Measurements from ENCODE around the gene ZNF268.

ZNF268 gene

DNA sequence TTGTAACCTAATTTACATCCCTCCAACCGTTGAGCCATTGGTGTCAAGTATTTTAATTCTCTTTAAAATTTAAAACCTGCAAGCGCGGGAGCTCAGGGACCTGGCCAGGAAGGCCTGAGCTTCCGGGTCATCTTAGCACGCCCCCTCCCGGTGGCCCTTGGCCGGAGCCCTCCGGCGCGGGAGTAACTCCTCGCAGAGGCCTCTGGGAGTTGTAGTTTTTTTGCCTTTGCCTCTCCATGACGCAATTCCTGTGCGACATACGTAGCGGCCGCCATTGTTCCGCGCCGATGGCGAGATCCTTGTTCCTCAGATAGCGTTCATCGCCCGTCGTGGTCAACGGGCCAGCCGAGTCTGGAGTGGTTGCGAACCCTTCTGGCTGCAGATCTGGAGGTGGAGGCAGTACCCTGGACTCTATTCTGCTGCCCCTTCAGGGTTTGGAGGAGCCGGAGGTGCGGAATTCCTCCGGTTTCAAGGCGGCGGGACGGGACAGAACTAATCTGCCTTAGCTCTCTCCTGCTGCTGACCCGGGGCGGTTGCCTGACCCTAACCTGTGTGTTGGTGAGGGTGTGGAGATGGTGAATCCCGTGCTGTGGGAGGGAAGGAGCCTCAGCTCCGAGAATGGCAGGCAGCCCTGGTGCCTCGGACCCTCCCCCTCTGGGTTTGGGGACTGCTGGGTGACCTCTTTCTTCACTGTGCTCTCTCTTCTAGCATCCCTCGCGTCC lies at the start of gene ZNF268:
TSS of gene ZNF268 (plus strand) at position 258 of the 722 bp plus-strand sequence. CDS start 503 bp downstream, outside the sequence.
- peak; percentile 46 for DNase-seq

DNA sequence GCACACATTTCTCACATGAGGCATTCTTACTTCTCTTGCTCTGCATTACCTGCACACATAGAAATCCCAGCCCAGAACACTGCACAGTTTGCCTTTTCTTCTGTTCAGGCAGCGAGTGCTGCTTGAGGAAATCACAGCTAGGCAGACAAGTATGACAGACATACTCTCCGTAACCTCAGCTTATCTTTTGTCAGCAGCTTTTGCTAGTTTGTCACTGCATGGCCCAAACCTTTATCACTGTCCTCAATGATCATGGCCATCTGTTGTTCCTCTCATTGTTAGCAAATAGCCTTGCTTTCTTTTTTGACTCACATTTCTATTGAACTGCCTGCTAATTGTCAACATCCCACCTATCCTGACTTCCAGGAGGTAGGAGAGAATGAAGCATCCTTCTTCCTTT lies 45.5 kb upstream of the ZNF268 start:
- DNase-seq = no peak

DNA sequence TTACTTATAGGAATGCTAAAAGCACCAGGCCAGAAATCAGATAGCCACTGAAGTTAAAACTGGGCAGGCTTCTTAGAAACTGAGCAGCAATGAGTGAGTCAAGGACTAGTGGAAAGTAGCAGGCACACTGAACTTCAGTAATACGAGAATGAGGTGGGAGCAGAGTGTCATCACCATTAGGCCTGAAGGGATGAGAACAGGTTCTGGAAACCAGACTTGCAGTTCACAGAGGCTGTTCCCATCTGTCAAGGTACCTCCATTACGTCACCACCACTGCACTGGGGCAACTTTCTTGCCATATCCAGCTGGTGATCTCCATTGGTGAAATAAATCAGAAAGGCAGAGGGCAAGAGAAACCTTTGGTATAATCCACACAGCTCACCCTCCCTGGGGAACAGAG lies 35.3 kb upstream of the ZNF268 start:
- DNase-seq = no peak

DNA sequence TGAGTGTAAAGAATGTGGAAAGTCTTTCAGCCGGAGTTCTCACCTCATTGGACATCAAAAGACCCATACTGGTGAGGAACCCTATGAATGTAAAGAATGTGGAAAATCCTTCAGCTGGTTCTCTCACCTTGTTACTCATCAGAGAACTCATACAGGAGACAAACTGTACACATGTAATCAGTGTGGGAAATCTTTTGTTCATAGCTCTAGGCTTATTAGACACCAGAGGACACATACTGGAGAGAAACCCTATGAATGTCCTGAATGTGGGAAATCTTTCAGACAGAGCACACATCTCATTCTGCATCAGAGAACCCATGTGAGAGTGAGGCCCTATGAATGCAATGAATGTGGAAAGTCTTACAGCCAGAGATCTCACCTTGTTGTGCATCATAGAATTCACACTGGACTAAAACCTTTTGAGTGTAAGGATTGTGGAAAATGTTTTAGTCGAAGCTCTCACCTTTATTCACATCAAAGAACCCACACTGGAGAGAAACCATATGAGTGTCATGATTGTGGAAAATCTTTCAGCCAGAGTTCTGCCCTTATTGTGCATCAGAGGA lies 25.1 kb upstream of the ZNF268 start:
- DNase-seq = no peak

DNA sequence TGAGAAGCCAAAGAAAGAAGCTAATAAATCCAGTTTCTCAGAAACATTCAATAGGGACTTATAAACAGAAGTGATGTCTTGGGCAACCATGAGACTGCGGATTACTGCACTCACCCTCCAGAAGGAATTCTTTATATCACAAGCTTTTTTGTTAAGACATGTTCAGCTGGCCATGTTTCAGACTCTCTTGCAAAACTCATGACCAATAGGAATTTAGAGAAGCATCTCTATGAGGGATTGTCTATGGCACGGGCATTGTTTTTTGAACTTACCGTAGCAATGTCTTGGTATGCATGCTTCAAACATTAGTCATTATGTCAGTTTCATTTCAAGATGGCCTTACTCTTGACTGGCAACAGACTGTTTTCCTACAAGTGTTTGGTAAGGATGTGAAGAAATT lies 15.5 kb upstream of the ZNF268 start:
- DNase-seq = no peak

DNA sequence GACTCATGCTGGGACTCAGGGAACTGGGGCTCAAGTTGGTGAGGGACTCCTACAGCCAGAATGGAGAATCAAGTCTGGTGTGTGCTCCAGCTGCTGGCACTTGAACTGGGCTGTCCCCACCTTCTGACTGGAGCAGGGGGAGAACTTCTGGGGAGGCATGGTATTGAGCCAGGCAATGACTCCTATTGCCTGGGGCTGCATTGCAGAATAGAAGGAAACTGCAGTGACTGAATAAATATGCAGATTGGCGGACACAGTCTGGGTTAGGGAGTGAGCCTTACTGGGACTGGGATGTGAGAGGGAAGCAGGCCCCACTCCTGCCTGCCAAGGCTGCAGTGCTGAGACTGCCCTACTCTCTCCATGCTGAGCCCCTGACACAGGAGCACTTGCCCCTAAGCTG lies 8.8 kb upstream of the ZNF268 start:
- DNase-seq = no peak

DNA sequence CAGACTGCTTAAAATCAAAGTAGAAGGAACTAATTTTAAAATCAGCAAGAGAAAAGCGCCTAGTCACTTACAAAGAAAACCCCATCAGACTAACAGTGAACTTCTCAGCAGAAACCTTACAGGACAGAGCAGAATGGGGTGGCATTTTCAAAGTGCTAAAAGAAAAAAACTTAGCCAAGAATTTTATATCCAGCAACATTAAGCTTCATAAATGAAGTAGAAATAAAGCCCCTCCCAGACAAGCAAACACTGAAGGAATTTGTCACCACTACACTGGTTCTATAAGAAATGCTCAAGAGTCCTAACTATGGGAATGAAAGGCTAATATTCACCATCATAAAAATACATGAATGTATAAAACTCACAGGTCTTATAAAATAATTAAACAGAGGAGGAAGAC lies 6.4 kb upstream of the ZNF268 start:
- DNase-seq = no peak

DNA sequence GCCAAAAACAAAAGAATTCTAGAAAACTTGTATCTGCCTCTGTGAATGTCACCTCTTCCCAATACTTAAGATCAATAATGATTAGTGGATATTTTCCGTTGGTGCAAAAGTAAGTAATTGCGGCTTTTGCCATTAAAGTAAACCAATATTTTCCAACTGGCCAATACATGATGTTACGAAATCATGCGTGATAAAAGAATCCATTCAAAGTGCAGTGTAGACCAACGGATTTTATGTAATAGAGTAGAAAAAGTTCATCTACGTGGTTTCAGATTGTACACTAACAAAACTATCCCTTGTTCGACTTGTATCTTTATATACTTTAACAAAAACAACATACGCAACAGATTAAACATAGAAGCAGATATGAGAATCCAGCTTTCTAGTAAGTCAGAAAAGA lies 626 bp upstream of the ZNF268 start:
- no peak for DNase-seq

DNA sequence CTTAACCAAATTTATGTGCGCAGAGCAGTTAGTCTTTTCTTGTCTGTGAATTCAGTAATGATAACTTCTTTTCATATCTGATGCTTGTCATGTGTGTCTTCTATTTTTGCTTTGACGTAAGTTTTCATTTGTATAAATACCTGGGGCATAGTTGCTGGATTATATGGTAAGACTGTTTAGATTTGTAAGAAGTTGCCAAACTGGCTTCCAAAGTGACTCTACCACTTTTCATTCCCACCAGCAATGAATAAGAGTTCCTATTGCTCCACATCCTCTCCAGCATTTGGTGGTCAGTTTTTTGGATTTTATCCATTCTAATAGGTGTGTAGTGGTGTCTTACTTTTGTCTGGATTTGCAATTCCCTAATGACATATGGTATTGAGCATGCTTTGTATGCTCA lies 8.9 kb downstream of the ZNF268 start:
- no peak for DNase-seq

DNA sequence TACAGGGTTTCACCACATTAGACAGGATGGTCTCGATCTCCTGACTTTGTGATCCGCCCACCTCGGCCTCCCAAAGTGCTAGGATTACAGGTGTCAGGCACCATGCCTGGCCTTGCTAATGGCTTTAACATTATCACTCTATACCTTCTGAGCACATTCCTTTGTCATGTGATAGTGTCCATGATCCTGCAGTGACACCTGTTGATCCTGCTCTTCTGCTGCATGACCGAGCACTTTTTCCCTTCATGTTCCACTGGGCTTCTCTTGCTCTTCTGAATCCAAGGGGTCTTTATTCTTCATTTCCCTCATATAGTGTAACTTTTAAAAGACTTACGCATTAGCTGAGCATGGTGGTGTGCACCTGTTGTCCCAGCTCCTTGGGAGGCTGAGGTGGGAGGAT lies 11.6 kb downstream of the ZNF268 start:
- no peak for DNase-seq

DNA sequence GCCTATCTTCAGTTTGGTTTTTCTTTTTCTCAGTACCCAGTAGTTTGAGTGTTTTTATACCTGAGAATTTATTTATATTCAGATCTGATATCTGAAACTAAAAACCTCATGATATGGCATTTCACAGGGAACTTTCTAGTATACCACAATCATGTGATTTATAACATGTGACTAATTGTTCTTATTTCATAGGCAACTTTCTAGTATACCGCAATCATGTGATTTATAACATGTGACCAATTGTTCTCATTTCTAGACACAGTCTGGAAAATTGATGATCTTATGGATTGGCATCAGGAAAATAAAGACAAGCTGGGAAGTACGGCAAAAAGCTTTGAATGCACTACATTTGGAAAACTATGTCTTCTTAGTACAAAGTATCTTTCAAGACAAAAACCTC lies 20.6 kb downstream of the ZNF268 start:
- DNase-seq = no peak

DNA sequence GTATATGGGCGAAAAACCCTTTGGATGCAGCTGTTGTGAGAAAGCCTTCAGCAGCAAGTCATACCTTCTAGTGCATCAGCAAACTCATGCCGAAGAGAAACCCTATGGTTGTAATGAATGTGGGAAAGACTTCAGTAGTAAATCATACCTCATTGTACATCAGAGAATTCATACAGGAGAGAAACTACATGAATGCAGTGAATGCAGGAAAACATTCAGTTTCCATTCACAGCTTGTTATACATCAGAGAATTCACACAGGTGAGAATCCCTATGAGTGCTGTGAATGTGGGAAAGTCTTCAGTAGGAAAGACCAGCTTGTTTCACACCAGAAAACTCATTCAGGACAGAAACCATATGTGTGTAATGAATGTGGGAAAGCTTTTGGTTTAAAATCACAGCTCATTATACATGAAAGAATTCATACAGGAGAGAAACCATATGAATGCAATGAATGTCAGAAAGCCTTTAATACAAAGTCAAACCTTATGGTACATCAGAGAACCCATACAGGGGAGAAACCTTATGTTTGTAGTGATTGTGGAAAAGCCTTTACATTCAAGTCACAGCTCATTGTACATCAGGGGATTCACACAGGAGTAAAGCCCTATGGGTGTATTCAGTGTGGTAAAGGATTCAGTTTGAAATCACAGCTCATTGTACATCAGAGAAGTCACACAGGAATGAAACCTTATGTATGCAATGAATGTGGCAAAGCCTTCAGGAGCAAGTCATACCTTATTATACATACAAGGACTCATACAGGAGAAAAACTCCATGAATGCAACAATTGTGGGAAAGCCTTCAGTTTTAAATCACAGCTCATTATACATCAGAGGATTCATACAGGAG lies 21.4 kb downstream of the ZNF268 start:
- no peak for DNase-seq

DNA sequence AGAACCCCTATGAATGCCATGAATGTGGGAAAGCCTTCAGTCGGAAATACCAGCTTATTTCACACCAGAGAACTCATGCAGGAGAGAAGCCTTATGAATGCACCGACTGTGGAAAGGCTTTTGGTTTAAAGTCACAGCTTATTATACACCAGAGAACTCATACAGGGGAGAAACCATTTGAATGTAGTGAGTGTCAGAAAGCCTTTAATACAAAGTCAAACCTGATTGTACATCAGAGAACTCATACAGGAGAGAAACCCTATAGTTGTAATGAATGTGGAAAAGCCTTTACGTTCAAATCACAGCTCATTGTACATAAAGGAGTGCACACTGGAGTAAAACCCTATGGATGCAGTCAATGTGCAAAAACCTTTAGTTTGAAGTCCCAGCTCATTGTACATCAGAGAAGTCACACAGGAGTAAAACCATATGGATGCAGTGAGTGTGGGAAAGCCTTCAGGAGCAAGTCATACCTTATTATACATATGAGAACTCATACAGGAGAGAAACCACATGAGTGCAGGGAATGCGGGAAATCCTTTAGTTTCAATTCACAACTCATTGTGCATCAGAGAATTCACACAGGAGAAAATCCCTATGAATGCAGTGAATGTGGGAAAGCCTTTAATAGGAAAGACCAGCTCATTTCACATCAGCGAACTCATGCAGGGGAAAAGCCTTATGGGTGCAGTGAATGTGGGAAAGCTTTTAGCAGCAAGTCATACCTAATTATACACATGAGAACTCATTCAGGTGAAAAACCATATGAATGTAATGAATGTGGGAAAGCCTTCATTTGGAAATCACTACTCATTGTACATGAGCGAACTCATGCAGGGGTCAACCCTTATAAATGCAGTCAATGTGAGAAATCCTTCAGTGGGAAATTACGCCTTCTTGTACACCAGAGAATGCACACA lies 22.3 kb downstream of the ZNF268 start:
- DNase-seq = no peak

DNA sequence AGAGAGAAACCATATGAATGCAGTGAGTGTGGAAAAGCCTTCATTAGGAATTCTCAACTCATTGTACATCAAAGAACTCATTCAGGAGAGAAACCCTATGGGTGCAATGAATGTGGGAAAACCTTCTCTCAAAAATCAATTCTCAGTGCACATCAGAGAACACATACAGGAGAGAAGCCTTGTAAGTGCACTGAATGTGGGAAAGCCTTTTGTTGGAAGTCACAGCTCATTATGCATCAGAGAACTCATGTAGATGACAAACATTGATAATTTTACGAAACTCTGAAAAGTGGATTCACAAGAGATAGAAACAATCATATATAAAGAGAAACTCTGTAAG lies 22.9 kb downstream of the ZNF268 start:
- no peak for DNase-seq

DNA sequence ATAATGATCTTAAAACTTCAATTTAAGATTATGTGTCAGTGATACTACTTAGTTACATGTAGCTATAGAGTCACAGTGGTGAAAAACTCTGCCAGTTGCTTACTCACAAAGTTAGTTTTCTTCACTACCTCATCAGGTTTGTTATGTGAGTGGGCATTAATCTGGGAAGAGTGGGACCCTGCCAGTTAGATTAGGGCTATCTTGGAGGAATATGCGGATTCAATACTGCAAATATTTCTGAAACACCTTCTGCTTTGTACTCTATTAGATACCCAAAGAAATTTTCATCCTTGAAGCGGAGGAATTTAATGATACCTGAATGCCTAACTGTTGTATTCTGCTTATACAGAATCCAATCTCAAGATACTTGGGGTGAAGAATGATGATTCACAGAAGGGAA lies 25.1 kb downstream of the ZNF268 start:
- no peak for DNase-seq

DNA sequence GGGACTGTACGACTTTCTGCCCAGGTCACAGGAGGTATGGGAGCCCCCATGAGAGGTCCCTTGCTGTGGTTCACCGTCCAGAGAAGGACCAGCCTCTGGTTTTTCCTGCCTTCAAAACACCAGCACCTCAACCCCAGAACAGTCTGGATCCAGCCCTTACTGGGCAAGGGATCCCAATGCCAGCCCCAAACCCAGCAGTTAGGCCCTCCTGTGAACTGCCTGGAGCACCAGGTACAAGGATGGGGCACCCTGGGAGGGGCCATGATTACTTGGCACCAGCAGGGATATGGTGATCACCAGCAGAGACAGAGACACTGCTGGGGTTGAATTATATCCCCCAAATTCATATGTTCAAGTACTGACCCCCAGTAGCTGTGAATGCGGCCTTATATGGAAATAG lies 34.4 kb downstream of the ZNF268 start:
- no peak for DNase-seq

DNA sequence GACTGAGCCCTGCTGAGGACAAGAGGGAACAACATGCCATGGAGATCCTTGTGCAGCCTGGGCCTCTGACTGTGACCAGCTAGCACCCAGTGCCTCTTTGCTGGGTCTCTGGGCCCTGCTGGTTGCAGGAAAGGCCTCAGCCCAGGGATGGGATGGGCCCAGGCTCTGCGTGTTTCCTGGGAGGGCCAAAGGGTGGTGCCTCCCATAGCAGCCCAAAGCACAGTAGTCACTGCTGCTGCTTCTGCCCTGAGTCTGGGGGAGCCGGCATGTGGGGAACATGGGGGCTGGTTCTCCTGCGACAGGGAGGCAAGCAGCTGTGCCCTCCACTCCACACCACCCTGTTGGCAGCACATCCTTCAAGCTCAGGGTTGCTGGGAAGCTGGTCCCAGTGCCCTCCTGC lies 35.9 kb downstream of the ZNF268 start:
- DNase-seq = no peak

DNA sequence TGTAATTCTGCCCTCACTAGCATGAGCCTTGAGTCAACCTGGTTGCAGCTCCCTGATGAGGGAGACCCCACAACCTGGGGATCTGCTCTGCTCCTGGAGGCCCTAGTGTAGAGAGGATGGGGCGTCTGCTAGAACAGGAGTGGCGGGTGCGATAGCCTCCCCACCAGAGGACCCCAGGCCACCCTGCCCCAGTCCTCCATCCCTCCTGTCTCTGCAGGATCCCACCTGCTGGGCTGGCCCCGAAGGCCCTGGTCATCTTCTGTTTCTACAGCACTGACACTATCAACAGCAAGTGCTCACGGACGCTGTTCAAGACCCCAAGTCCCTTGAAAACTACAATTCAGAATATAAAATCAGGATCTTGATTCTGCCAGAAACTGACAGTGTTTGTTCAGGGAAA lies 39.2 kb downstream of the ZNF268 start:
- DNase-seq = no peak

DNA sequence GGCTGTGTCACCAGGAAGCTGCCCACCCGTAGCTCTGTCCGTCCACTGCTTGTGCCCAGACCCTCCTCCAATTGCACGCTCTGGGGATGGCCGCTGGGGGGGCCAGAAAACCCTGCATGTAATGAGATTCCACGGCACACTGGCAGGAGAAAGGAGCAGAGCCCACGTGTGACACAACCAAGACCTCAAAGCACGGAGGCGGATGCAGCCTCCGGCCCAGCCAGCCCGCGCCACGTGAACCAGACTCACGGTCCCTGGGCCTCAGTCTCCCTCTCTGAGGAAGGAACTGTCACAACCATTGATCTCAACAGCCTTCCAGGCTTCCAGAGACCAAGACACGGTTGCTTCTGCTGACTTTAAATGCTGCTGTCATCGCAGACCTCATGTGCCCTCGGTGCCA lies 39.9 kb downstream of the ZNF268 start:
- no peak for DNase-seq

DNA sequence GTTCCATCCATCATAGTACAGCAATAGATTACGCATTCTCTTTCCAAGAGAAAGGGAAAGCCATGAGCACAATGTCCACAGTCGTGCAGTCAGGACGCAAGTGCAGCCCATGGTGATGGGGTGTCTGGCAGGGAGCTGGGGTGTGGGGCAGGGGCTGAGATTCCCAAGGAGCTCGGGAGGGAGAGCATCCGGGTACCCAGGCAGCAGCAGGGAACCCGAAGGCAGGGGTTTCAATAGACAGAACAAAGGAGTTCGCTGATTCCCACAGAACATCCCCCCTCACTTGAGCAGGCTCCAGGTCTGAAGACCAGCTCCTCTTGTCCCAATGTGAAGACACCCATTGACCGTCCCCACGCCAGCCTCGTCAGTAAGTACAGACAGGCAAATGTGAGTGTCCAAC lies 40.9 kb downstream of the ZNF268 start:
- no peak for DNase-seq

DNA sequence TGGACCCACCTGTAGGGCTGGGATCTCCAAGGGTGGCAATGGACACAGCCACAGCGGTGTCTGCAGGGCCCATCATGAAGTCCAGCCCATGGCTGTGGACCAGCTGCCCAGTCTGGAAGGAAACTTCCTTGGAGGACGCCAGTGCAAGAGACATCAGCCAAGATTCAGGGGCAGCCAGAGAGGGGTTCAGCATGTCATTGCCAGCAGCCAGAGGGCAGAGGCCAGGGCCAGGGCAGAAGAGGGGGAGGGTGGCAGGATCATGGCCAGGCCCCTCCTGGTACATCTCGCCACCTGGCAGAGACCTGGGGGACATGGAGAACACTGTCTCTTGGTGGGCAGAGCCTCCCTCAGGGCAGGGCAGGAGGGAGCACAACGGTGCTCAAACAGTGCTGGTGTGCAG lies 44.2 kb downstream of the ZNF268 start:
- DNase-seq = no peak

DNA sequence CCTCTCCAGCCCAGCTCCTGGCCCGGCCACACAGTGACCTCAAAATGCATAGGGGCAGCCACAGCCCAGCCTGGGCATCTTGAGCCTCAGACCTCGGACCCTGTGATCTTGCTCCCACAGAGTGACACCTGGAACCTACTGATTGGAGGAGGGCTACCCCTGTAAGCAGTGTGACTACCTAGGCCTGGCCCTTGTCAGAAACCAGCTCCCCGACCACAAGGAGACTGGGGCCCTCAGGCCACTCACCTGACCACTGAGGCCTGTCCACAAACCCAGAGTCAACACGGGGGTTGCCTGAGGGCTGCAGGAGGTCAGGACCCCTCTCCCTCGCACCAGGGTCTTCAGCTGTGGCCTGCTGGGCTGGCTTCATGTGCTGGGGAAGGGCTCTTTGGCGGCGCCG lies 45.4 kb downstream of the ZNF268 start:
- DNase-seq = no peak

DNA sequence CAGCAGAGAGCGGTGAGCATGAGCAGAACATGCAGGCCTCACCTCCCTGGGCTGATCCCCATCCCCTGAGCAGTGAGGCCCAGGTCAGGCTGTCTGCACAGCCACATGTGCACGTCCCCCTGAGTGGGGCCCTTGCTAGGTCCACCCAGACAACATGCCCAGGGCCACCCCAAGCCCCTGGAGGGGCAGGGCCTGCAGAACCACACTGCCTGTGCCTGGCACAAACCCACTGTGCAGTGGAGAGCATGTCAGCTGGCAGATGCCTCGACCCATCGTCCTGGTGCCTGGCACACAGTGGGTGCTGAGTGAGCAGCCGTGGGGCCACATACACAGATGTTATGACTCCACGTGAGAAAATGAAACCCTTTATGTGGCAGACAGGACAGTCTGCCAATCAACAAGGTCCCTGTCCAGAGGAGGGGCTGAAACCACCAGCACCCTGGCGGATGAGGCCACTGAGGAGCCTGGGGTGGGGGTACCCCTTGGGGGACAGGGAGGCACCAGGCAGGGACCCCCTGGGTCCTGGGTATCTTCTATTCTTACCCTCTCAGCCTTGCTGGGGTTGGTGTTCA lies 46.1 kb downstream of the ZNF268 start:
- DNase-seq = no peak

Measured in NCI-H524 treated with DMSO at 0.1 percent for 48 hours (cell line).